HepG2 (cell line): Measurements from ENCODE around the gene BMAL1. TPM values are rescaled to one million over a fixed set of nuclear protein-coding genes. Genes with fewer than 3 reads are reported as not detected.

Experiments
- ATAC-seq: fragments of 200-7000 bp; cut with Tn5 transposase; 3 replicates; pipeline ENCODE4 v1.9.1; 2020; ENCODE audit warnings: mild to moderate bottlenecking, moderate library complexity
- BruUV-seq: library from RNA; stranded (reverse); fragments of 400-500 nt; replicated peaks from 2 replicates; lab custom pipeline; 2021; lab: Mats Ljungman, UMichigan
- CTCF ChIA-PET: fragments of 300-600 bp; formaldehyde crosslinking; extraction: SDS; loops from one replicate; lab custom pipeline; 2021; ENCODE audit warnings: low total read pairs, inconsistent platforms, low intra/inter-chr PET ratio; lab: Yijun Ruan, JAX
- POLR2A ChIA-PET: fragments of 350-600 bp; sonication (Branson Sonifier 250); formaldehyde crosslinking; loops from one replicate; lab custom pipeline; 2020; ENCODE audit warnings: antibody characterized with exemption, inconsistent platforms; lab: Yijun Ruan, JAX
- DNase-seq: peaks from one replicate; pipeline ENCODE4 v3.0.0-alpha.2; 2015; ENCODE audit warnings: low spot score
- FAIRE-seq: peaks from 3 replicates; lab custom pipeline; 2011; peaks lifted over from hg19 to GRCh38; lab: Jason Lieb, UNC
- H2AFZ ChIP-seq: one replicate; pipeline ENCODE4 v1.6.1; 2011; ENCODE audit warnings: low read length, inconsistent platforms
- H3K27ac ChIP-seq: fragments of 300-600 bp; 3 replicates; pipeline ENCODE4 v1.8.0; 2011; ENCODE audit warnings: mixed run types, mild to moderate bottlenecking, mixed read lengths, low read length, inconsistent platforms; ENCODE audit not compliant: insufficient read depth; ENCODE audit errors: extremely low read length
- H3K27me3 ChIP-seq, 2 experiments: fragments of 200-600 bp in 1 of 2; 2 replicates in 1 of 2; 3 replicates in 1 of 2; pipeline versions ENCODE4 v1.6.0 to v1.8.0; 2011; ENCODE audit warnings: low read length in 2 of 2, mild to moderate bottlenecking in 2 of 2, moderate library complexity in 2 of 2, inconsistent platforms in 1 of 2; ENCODE audit not compliant: insufficient read depth in 2 of 2, control insufficient read depth in 1 of 2
- H3K36me3 ChIP-seq, 2 experiments: fragments of 200-600 bp in 1 of 2; replicated peaks in 1 of 2; 2 replicates in 1 of 2; 3 replicates in 1 of 2; pipeline versions ENCODE4 v1.5.1 to v1.8.0; 2011; ENCODE audit warnings: low read length in 2 of 2, inconsistent platforms in 1 of 2; ENCODE audit not compliant: insufficient read depth in 2 of 2, control insufficient read depth in 1 of 2
- H3K4me1 ChIP-seq: 2 replicates; pipeline ENCODE4 v1.5.1; 2012; ENCODE audit warnings: low read length, inconsistent platforms; ENCODE audit not compliant: insufficient read depth
- H3K4me2 ChIP-seq: 2 replicates; pipeline ENCODE4 v1.6.0; 2011; ENCODE audit warnings: low read depth, low read length, inconsistent platforms
- H3K4me3 ChIP-seq, 3 experiments: fragments of 200-600 bp in 1 of 3; sonication (generic), shearing (Covaris generic) in 1 of 3; replicated peaks in 1 of 3; 2 replicates each; pipeline ENCODE4 v1.5.1; 2011 to 2016; ENCODE audit warnings: low read length in 3 of 3, inconsistent platforms in 2 of 3, low read depth in 2 of 3, mild to moderate bottlenecking in 2 of 3, control low read depth in 1 of 3, mixed read lengths in 1 of 3; ENCODE audit not compliant: insufficient read depth in 1 of 3
- H3K79me2 ChIP-seq: one replicate; pipeline ENCODE4 v1.6.1; 2011; ENCODE audit warnings: low read length, inconsistent platforms; ENCODE audit not compliant: insufficient read depth
- H3K9ac ChIP-seq: 2 replicates; pipeline ENCODE4 v1.6.0; 2011; ENCODE audit warnings: mild to moderate bottlenecking, low read depth, low read length, inconsistent platforms; ENCODE audit not compliant: insufficient read depth
- H3K9me3 ChIP-seq: 2 replicates; pipeline ENCODE4 v1.5.1; 2012; ENCODE audit warnings: mild to moderate bottlenecking, low read length
- H4K20me1 ChIP-seq: 2 replicates; pipeline ENCODE4 v1.6.0; 2011; ENCODE audit warnings: inconsistent platforms, mild to moderate bottlenecking, low read length, moderate library complexity; ENCODE audit not compliant: insufficient read depth
- CBX5 ChIP-seq: sonication (generic); formaldehyde crosslinking; IDR thresholded peaks from 2 replicates; pipeline ENCODE4 v1.4.0; 2020; ENCODE audit warnings: missing genetic modification reagents, borderline replicate concordance
- ELF4 ChIP-seq: sonication (generic); formaldehyde crosslinking; IDR thresholded peaks from 2 replicates; pipeline ENCODE4 v1.5.0; 2020; ENCODE audit warnings: missing genetic modification reagents, mild to moderate bottlenecking, moderate library complexity, borderline replicate concordance
- HMGXB3 ChIP-seq: sonication (generic); formaldehyde crosslinking; IDR thresholded peaks from 2 replicates; pipeline ENCODE4 v1.4.0; 2020; ENCODE audit warnings: missing genetic modification reagents, borderline replicate concordance
- ISL2 ChIP-seq: sonication (generic); formaldehyde crosslinking; IDR thresholded peaks from 2 replicates; pipeline ENCODE4 v1.5.0; 2020; ENCODE audit warnings: missing genetic modification reagents
- MAZ ChIP-seq, 2 experiments: sonication (generic) in 1 of 2; formaldehyde crosslinking in 1 of 2; IDR thresholded peaks; 2 replicates each; pipeline versions ENCODE4 v1.5.0 to v1.6.1; 2012 to 2020; ENCODE audit warnings: low read depth in 2 of 2, mild to moderate bottlenecking in 2 of 2, borderline replicate concordance in 1 of 2, improper control_type of control experiment in 1 of 2, low read length in 1 of 2, missing genetic modification reagents in 1 of 2, moderate library complexity in 1 of 2
- SRSF9 ChIP-seq: fragments of 200-400 bp; formaldehyde crosslinking; IDR thresholded peaks from 2 replicates; pipeline ENCODE4 v1.6.1; 2018; ENCODE audit warnings: borderline replicate concordance, mild to moderate bottlenecking, low read depth, low read length; ENCODE audit not compliant: insufficient read depth, poor library complexity, severe bottlenecking
- ZNF75D ChIP-seq: sonication (generic); formaldehyde crosslinking; IDR thresholded peaks from 2 replicates; pipeline ENCODE4 v1.8.1; 2023; ENCODE audit warnings: missing genetic modification reagents, mild to moderate bottlenecking, borderline replicate concordance
- ZNF788 ChIP-seq: sonication (generic); formaldehyde crosslinking; IDR thresholded peaks from 2 replicates; pipeline ENCODE4 v1.5.0; 2020; ENCODE audit warnings: mild to moderate bottlenecking, missing genetic modification reagents, borderline replicate concordance
- ZNF800 ChIP-seq: sonication (generic); formaldehyde crosslinking; IDR thresholded peaks from 2 replicates; pipeline ENCODE4 v1.4.0; 2020; ENCODE audit warnings: missing genetic modification reagents
- WGBS: methylation state at CpG from one replicate; pipeline ENCODE4 v1.1.6; 2017; ENCODE audit warnings: low lambda C conversion rate; 5-methylcytosine and 5-hydroxymethylcytosine counted together
- in situ Hi-C: cut with HindIII; loops from 2 replicates; pipeline ENCODE4 v1.10.0; 2017; ENCODE audit warnings: low pct_unique_long_range_greater_than_20kb; ENCODE audit not compliant: extremely low pct_ligation_motif_present
- intact Hi-C: fragments of 100-400 bp; cut with micrococcal nuclease; formaldehyde crosslinking; loops from one replicate; pipeline ENCODE4 v1.10.0; 2022; ENCODE audit not compliant: unreplicated experiment
- polyA plus RNA-seq, 8 experiments: library from polyadenylated mRNA; depleted of rRNA in 3 of 8; stranded (reverse) in 7 of 8; unstranded in 1 of 8; fragments of >200 nt; fragmentation: Illumina TruSeq in 4 of 8; extraction: Trizol in 4 of 8; gene quantifications; 2 replicates each; pipeline versions ENCODE4 v1.2.1 to v1.2.3, GENCODE V29; 2011 to 2016; ENCODE audit warnings: low read depth in 4 of 8, missing spikeins in 1 of 8, mixed read lengths in 1 of 8; ENCODE audit not compliant: insufficient read depth in 1 of 8
- total RNA-seq, 5 experiments: library from RNA; depleted of rRNA; stranded (reverse); fragments of >200 nt; fragmentation: Illumina TruSeq; extraction: Trizol; gene quantifications; 2 replicates each; pipeline ENCODE4 v1.2.3, GENCODE V29; 2016; ENCODE audit warnings: low read depth in 1 of 5

BMAL1 gene
- total and polyA plus RNA-seq, 2 of the 13 experiments (the other 11 are each of a cell fraction or from before 2014, with no cell fraction given) = 4.5 to 4.8 TPM

- H3K9me3 ChIP-seq = no peaks in the 10 kb centered on the region
- H3K4me2 ChIP-seq = no peak overlapping the region
- in situ Hi-C loops (no loop called here), intact Hi-C loops (no loop called here)
- no peaks in the 10 kb centered on the region for H4K20me1 ChIP-seq
- BruUV-seq = no TSS peak
- ATAC-seq (no peak), DNase-seq (no peak), FAIRE-seq (no peak)
- H3K4me3 ChIP-seq = no peak overlapping the region
- no peaks in the 10 kb centered on the region; a peak in 1 of 5 replicates for H3K27me3 ChIP-seq
- TF ChIP-seq CBX5 (CRISPR knock-in tag) = no peak
- no peak for TF ChIP-seq ISL2 (CRISPR knock-in tag)
- TF ChIP-seq SRSF9 = no peak
- no peak for TF ChIP-seq ZNF788 (CRISPR knock-in tag)
- no peak for TF ChIP-seq ZNF75D
- TF ChIP-seq ELF4 (CRISPR knock-in tag) = no peak
- TF ChIP-seq MAZ (IDR thresholded peaks at IDR 0.05; ENCODE audit: borderline replicate concordance, low read depth, low read length) = no peak
- TF ChIP-seq MAZ (CRISPR knock-in tag; IDR thresholded peaks at IDR 0.05; ENCODE audit: low read depth) = no peak
- no peak for TF ChIP-seq ZNF800 (CRISPR knock-in tag)
- TF ChIP-seq HMGXB3 (CRISPR knock-in tag) = no peak
- H3K79me2 ChIP-seq = no peaks in the 10 kb centered on the region
- no peaks in the 10 kb centered on the region for H3K36me3 ChIP-seq
- CTCF ChIA-PET = no interaction called here
- no peak overlapping the region for H3K9ac ChIP-seq
- no peak overlapping the region for H3K27ac ChIP-seq
- 35% methylated on average over 3 of the region's 3 CpGs for WGBS
- no peak overlapping the region for H2AFZ ChIP-seq
- H3K4me1 ChIP-seq = no peaks in the 10 kb centered on the region
- POLR2A ChIA-PET = no interaction called here
Observed at GRCh38 chr11:13288375-13289029, 10.9 kb downstream of the BMAL1 start.
